Large intestine (tissue), 3 donors: ENCODE results near the gene KANSL3. TPM values are rescaled to one million over a fixed set of nuclear protein-coding genes. Genes with fewer than 3 reads are reported as not detected.
"Not testable (repeated sequence)": the region's sequence is repeated elsewhere in the genome, so short reads cannot be mapped to it uniquely, and the experiment has no call there.

Source experiments
- DNase-seq, 2 donors: peaks; one replicate each; pipeline versions ENCODE4 v3.0.0 to v3.0.0-alpha.2; 2013
- H3K27ac ChIP-seq: one replicate; pipeline ENCODE4 v1.5.1; 2013; ENCODE audit warnings: low read length
- H3K27me3 ChIP-seq: 2 replicates; pipeline ENCODE4 v1.6.1; 2013; ENCODE audit warnings: low read length; ENCODE audit not compliant: control insufficient read depth, insufficient read depth
- H3K36me3 ChIP-seq: 2 replicates; pipeline ENCODE4 v1.6.1; 2013; ENCODE audit warnings: low read length; ENCODE audit not compliant: control insufficient read depth, insufficient read depth
- H3K4me1 ChIP-seq: one replicate; pipeline ENCODE4 v1.6.1; 2013; ENCODE audit warnings: low read length; ENCODE audit not compliant: control insufficient read depth, insufficient read depth
- H3K4me3 ChIP-seq: one replicate; pipeline ENCODE4 v1.5.1; 2013; ENCODE audit warnings: low read length
- H3K9me3 ChIP-seq: one replicate; pipeline ENCODE4 v1.6.1; 2013; ENCODE audit warnings: mild to moderate bottlenecking, low read depth, low read length, moderate library complexity; ENCODE audit not compliant: control insufficient read depth
- WGBS: methylation state at CpG from one replicate; pipeline ENCODE4 v1.1.5; 2013; ENCODE audit warnings: low lambda C conversion rate; ENCODE audit not compliant: insufficient coverage; 5-methylcytosine and 5-hydroxymethylcytosine counted together
- polyA plus RNA-seq: library from polyadenylated mRNA; unstranded; fragments of 120-200 nt; gene quantifications from one replicate; pipeline ENCODE4 v1.2.1, GENCODE V29; 2013

Gene KANSL3
- polyA plus RNA-seq, 1 donor: 41.6 TPM

DNA sequence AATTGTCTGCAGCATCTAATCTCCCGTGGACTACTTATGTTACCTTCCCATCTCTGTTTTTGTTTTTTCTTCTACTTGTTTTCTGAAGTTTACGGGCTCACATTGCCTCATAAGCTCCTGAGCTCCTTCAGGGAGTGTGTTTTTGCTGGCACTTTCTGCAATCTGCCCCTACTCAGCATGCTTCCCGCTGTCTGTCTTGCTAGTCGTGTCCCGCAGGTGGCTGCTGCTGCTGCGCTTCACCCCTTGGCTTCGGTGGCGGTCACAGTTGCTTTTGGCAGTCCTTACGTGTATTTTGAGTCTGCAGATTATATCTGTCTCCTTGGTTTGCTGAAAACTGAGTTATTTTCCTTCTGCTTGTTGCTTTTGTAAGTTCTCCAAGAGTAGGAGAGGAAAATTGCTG is 41.7 kb upstream of the KANSL3 start:
- Histone ChIP-seq H3K4me1 (peaks cover 24% of the 10 kb centered on the region), H3K9me3 (no peaks in the 10 kb centered on the region), H3K4me3 (no peak overlapping the region), H3K27ac (no peak overlapping the region), H3K27me3 (no peaks in the 10 kb centered on the region), H3K36me3 (no peaks in the 10 kb centered on the region)
- 56% methylated on average over 2 of the region's 9 CpGs for WGBS
- DNase-seq: no peak

DNA sequence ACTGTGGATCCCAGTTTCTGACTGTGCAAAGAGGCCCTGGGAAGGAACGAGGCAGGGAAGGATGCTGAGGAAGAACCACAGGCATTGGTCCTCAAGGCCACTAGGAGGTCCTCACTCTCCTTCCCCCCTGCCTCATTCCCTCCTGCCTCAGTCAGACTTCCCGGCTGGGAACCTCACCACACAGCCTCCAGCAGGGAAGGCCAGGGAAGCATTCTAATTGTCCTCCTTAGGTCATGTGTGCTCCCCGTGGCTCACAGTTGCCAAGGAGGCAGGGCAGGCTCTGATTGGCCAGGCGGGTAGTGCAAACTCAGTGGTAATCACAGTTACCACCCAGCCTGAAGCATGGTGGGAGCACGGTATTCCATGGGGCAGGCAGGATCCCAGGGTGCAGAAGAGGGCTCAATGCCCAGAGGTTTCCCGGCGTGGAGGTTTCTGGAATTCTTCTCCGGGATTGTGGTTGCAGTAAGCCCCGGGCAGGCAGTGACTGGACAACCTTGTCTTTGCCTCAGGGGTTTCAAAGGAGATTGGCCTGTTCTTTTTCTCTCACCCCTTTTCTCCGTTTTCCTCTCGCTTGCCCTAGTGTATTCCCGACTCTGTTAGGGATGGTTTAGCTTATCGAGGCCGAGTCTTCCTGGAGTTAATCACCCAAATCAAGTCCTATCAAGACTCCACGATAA is 31.6 kb upstream of the KANSL3 start:
- no peaks in the 10 kb centered on the region for H3K4me1 ChIP-seq
- no peak overlapping the region for H3K27ac ChIP-seq
- DNase-seq: no peak
- H3K36me3 ChIP-seq: no peaks in the 10 kb centered on the region
- WGBS: 100% methylated on average over 1 of the region's 15 CpGs
- H3K4me3 ChIP-seq: no peak overlapping the region
- H3K9me3 ChIP-seq: no peaks in the 10 kb centered on the region
- H3K27me3 ChIP-seq: no peaks in the 10 kb centered on the region

DNA sequence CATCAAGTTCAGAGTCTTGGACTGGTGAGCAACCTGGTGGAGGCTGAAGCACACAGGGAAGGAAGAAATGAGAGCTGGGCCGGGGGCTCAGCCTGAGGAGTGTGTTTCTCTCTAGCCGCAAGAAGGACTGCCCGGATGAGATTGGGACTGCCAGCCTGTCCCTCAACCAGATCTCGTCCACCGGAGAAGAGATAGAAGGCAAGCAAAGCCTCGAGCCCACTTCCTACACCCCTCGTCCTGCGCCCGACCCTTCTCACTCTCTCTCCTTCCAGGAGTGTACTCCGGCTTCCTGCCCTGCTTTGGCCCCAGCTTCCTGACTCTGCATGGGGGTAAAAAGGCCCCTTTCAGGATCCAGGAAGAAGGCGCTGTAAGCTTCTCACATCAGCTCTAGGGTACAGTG is 30.7 kb upstream of the KANSL3 start:
- WGBS: no CpG with 5 or more reads among the region's 11 CpGs
- Histone ChIP-seq H3K27me3 (no peaks in the 10 kb centered on the region), H3K27ac (no peak overlapping the region), H3K4me1 (no peaks in the 10 kb centered on the region), H3K36me3 (no peaks in the 10 kb centered on the region), H3K4me3 (no peak overlapping the region), H3K9me3 (no peaks in the 10 kb centered on the region)
- no peak for DNase-seq

- WGBS: no CpG with 5 or more reads among the region's 3 CpGs
- H3K27me3 ChIP-seq: not testable (repeated sequence)
Observed at GRCh38 chr2:96665717-96666116, 27.6 kb upstream of the KANSL3 start.

DNA sequence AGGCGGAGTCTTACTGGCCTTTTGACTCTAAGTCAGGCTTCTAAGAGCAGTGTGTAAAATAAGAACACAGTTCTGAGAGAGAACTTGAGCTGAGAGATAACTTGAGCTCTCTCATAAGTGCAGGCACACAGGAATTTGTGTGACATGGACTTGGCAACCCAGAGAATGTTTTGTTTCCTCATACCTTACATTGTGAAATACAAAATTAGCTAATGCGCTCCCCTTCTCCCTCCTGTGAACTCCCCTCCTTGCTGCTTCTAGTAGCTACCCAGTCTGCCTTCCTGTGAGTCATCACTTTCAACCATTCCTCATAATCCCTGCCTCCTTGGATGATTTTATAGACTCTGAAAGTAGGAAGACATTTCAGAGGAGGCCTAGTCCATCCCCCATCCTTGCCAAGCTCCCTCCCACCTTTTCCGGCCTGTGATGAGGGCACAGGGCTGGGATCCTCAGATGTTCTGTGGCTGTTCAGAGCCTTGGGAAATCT is 27.0 kb upstream of the KANSL3 start:
- Histone ChIP-seq H3K4me3 (no peak overlapping the region), H3K4me1 (no peaks in the 10 kb centered on the region), H3K9me3 (no peaks in the 10 kb centered on the region), H3K36me3 (no peaks in the 10 kb centered on the region), H3K27me3 (no peaks in the 10 kb centered on the region), H3K27ac (no peak overlapping the region)
- no peak for DNase-seq
- 80% methylated on average over 1 of the region's 3 CpGs for WGBS

More at GRCh38 chr2:96665717-96666116, 27.6 kb upstream of the KANSL3 start:
- H3K36me3 ChIP-seq, DNase-seq, H3K27ac ChIP-seq, H3K4me3 ChIP-seq, H3K9me3 ChIP-seq, H3K4me1 ChIP-seq: not testable (repeated sequence)

DNA sequence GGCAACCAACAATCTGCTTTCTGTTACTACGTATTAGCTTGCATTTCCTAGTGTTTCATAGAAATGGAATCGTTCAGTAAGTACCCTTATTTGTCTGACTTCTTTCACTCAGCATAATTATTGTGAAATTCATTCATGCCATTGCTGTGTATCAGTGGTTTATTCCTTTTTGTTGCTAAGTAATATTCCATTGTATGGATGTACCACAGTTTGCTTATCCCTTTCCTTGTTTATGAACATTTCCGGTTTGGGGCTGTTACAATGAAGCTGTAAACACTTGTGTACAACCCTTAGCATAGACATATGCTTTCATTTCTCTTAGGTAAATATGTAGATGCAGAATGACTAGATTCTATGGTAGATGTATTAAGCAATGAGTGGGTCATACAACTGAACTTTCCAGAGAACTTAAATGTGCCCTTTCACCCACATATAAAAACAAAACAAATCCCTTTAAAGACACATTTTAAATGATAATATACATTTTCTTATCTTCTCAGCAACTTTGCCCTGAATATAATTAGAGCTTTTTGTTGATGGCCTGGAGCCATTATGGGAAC is 26.3 kb upstream of the KANSL3 start:
- no peak overlapping the region for H3K4me3 ChIP-seq
- no peak overlapping the region for H3K27ac ChIP-seq
- no peak for DNase-seq
- no peaks in the 10 kb centered on the region for H3K9me3 ChIP-seq
- WGBS: no CpG with 5 or more reads among the region's 3 CpGs
- no peaks in the 10 kb centered on the region for H3K27me3 ChIP-seq
- H3K4me1 ChIP-seq: no peaks in the 10 kb centered on the region
- H3K36me3 ChIP-seq: no peaks in the 10 kb centered on the region

DNA sequence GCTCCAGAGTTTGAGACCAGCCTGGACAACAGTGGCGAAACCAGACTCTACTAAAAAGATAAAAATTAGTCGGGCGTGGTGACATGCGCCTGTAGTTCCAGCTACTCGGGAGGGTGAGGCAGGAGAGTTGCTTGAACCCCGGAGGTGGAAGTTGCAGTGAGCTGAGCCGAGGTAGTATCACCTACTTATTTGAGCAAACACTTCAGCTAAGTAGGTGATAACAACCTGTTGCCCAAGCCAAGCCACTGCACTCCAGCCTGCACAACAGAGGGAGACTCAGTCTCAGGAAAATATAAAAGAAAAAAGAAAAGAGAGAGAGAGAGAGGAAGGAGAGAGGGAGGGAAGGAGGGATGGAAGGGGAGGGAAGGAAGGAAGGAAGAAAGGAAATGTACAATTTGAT is 25.7 kb upstream of the KANSL3 start:
- no peaks in the 10 kb centered on the region for H3K4me1 ChIP-seq
- no peak for DNase-seq
- no peaks in the 10 kb centered on the region for H3K27me3 ChIP-seq
- H3K9me3 ChIP-seq: no peaks in the 10 kb centered on the region
- WGBS: no CpG with 5 or more reads among the region's 7 CpGs
- H3K4me3 ChIP-seq: no peak overlapping the region
- H3K36me3 ChIP-seq: no peaks in the 10 kb centered on the region
- no peak overlapping the region for H3K27ac ChIP-seq

DNA sequence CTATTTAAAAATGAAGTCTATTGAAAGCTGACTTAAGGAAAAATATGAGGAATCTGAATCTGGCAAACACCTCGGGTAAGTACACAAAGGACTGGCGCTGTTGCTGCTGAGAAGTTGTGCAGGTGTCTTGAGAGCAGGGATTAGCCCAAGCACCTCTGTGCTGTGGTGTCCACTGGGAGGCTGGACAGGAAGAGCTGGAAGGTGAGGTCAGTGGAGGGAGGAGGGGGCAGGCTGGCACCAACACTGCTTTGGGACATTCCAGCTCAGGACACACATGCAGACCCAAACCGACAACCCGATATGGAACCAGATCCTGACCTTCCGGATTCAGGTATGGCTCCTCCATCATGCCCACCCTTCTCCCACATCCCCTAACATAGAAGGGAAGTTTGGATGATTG is 25.1 kb upstream of the KANSL3 start:
- H3K4me1 ChIP-seq: no peaks in the 10 kb centered on the region

GRCh38 chr2:96662360-96662759 is 24.2 kb upstream of the KANSL3 start:
- H3K27ac ChIP-seq: no peak overlapping the region
- H3K27me3 ChIP-seq: no peaks in the 10 kb centered on the region
- no peak for DNase-seq
- no peak overlapping the region for H3K4me3 ChIP-seq
- 100% methylated on average over 2 of the region's 9 CpGs for WGBS
- H3K4me1 ChIP-seq: no peaks in the 10 kb centered on the region
- H3K36me3 ChIP-seq: no peaks in the 10 kb centered on the region
- H3K9me3 ChIP-seq: no peaks in the 10 kb centered on the region

More for the DNA sequence above, 25.1 kb upstream of the KANSL3 start:
- H3K27me3 ChIP-seq: no peaks in the 10 kb centered on the region
- no peaks in the 10 kb centered on the region for H3K9me3 ChIP-seq
- H3K4me3 ChIP-seq: no peak overlapping the region
- H3K36me3 ChIP-seq: no peaks in the 10 kb centered on the region
- DNase-seq: no peak
- H3K27ac ChIP-seq: no peak overlapping the region
- WGBS: no CpG with 5 or more reads among the region's 5 CpGs

- WGBS: no CpG with 5 or more reads among the region's 6 CpGs
- Histone ChIP-seq H3K4me1 (no peaks in the 10 kb centered on the region), H3K27ac (no peak overlapping the region), H3K9me3 (no peaks in the 10 kb centered on the region), H3K4me3 (no peak overlapping the region), H3K27me3 (no peaks in the 10 kb centered on the region), H3K36me3 (no peaks in the 10 kb centered on the region)
- DNase-seq: no peak
Observed at GRCh38 chr2:96661324-96661723, 23.2 kb upstream of the KANSL3 start.

- H3K9me3 ChIP-seq: no peaks in the 10 kb centered on the region
- no peak for DNase-seq
- no peaks in the 10 kb centered on the region for H3K36me3 ChIP-seq
- H3K4me3 ChIP-seq: no peak overlapping the region
- no peaks in the 10 kb centered on the region for H3K27me3 ChIP-seq
- no peak overlapping the region for H3K27ac ChIP-seq
- no peaks in the 10 kb centered on the region for H3K4me1 ChIP-seq
Observed at GRCh38 chr2:96656540-96656939, 18.4 kb upstream of the KANSL3 start.
